Hindlimb muscle (tissue), 1 donor: ENCODE results near the gene SCGB1A1. TPM values are rescaled to one million over a fixed set of nuclear protein-coding genes. Genes with fewer than 3 reads are reported as not detected.
"Not testable (repeated sequence)": the region's sequence is repeated elsewhere in the genome, so short reads cannot be mapped to it uniquely, and the experiment has no call there.

Source experiments
- DNase-seq: peaks from one replicate; pipeline ENCODE4 v3.0.0-alpha.2; 2013
- polyA plus RNA-seq: library from polyadenylated mRNA; unstranded; fragments of 120-200 nt; gene quantifications from one replicate; pipeline ENCODE4 v1.2.1, GENCODE V29; 2013; ENCODE audit not compliant: insufficient read length

SCGB1A1 gene
- polyA plus RNA-seq, 1 donor: not detected

DNA sequence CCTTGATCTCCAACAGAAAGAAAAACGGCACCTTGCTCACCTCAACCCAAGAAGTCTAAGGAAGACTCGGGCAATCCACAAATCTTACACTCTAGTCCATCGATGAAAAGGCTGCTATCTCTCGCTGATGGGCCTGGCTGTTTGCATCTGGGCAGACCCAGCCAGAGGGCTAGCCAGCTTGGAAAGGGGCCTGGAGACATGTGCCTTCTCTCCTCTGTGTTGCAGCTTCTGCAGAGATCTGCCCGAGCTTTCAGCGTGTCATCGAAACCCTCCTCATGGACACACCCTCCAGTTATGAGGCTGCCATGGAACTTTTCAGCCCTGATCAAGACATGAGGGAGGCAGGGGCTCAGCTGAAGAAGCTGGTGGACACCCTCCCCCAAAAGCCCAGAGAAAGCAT, 3.2 kb downstream of the SCGB1A1 start:
- no peak for DNase-seq

DNA sequence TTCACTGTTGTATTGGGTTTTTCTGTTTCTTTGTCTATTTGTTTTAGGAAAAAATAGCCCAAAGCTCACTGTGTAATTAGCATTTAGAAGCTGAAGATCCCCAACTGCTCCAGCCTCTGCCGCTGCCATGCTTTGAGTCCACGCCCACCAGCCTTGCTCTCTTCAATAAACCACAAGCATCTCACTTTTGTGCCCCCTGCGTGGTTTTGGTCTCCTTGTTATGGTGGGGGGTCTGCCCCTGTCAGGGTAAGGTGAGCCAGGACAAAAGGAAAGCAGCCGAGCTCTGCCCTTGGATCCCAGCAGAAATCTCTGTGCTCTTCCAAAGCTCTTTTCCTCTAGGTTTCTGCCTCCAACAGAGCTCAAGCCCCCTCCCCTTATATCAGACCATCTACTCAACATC, 4.2 kb downstream of the SCGB1A1 start:
- DNase-seq: no peak

DNA sequence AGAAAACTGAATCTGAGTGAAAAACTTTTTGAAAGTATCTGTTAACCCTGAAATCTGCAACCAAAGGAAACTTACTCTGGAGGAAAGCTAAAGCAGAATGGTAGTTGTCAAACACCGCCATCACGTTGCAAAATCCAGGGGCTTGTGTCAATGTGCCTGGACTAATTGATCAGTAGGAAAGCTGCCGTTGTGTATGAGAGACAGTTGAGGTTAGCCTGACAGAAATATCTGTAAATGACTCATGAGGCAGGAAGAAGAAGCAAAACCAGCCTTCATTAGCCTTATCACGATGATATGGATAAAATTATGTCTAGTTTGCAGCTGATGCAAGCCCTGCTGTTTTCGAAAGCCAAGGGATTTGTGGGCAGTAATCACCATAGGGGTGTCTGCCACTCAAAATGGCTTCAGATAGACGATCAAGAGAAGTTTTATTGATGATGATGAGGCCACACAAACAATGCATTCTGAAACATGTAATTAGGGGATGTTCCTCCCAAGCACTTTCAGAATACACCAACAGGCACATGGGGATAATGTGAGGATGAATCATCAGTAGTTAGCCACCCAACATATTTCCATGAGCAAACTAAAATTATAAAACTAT, 8.9 kb downstream of the SCGB1A1 start:
- DNase-seq: no peak

DNA sequence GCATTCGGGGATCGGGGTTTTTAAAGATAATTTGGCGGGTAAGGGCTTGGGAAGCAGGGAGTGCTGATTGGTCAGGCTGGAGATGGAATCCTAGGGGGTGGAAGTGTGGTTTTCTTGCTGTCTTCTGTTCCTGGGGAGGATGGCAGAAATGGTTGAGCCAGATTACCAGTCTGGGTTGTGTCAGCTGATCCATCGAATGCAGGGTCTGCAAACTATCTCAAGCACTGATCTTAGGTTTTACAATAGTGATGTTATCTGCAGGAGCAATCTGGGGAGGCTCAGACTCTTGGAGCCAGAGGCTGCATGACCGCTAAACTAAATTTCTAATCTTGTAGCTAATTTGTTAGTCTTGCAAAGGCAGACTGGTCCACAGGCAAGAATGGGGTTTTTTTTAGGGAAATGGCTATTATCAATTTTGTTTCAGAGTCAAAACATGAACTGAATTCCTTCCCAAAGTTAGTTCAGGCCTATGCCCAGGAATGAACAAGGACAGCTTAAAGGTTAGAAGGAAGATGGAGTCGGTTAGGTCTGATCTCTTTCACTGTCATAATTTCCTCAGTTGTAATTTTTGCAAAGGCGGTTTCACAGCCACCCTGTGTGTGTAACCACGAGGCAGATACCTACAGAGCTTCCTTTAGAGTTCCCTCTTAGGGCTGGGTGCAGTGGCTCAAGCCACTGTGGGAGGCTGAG, 10.2 kb downstream of the SCGB1A1 start:
- DNase-seq: no peak

DNA sequence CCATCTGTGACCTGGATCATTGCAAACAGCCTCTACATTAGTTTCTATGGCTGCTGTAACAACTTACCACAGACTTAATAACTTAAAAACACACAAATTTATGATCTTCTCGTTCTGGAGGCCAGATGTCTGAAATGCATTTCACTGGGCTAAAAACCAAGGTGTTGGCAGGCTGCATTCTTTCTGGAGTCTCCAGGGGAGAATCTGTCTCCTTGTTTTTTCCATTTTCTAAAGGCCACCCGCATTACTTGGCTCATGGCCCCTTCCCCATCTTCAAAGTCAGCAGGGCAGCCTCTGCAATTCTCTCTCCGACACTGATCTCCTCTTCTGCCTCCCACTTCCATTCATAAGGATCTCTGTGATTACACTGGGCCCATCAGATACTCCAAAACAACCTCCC, 11.6 kb downstream of the SCGB1A1 start:
- DNase-seq: peak; percentile 46

DNA sequence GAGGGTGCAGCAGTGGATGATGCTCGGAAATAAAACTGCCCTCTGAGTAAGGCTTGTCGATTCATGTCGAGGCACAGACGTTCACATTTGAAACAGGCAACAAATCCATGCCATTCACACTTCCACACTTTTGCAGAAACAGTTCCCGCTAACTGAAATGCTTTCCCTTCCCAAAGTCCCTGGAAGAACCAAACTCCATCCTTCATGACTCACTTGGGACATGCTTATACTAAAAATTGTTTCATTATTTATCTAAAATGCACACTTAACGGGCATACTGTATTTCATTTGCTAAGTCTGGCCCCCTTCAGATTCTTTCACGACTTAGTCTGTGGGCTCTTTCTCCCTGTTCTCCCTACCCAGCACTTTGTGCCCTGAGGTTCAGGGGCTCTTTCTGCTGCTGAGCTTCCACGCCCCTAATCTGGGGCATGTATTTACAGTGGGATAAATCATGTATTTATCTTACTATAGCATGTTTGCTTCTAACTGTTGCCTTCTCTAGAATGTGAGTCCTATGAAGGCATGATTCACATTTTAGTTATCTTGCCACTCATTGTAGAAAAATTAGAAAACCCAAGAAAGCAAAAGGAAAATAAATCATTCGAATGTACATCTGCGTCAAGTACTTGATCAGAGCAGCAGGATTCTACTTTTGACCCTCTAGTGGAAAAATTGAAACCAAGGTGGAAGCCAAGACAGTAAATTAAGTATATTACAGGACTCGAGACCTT, 12.5 kb downstream of the SCGB1A1 start:
- no peak for DNase-seq

DNA sequence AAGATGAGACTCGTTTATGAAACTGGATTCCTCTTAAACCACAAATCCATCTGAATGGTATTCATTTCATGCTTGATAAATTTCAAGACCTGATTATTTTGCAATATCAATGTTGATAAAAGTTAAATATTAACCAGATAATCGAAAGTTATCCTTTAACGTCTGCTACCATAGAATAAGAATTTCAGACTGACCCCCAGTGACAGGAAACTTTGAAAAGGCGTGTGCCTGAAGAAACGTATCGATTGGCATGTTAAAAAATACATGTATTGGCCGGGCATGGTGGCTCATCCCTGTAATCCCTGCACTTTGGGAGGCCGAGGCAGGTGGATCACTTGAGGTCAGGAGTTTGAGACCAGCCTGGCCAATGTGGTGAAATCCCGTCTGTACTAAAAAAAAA, 13.9 kb downstream of the SCGB1A1 start:
- no peak for DNase-seq

DNA sequence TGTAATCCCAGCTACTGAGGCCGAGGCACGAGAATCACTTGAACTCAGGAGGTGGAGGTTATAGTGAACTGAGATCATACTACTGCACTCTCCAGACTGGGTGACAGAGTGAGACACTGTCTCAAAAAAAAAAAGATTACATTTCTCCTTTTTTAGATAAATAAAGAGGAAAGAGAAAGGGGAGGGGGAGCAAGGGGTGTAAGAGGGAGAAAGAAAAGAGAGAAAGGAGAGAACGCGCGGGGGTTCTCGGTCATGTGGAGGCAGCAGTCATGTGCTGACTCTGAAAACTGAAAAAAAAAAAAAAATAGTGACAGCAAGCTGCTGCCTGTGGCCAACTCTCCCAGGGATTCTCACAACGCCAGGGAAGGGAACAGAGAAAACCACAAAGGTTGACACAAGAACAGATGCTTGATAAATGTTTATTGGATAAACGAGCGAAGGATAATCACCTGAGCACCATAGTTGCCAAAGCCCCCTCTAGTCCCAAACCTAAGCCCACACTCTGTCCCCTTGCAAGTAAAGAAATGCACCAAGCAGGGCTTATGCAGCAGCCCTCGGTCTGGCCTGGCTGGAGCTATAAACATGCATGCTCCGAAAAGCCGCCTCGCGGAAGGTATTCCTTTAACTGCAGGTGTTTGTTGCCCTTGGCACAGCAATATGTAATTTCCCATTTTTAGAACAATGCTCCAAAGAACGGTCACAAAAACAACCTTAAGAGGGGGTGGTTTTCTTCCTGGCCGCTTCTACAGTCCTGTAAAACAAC, 14.5 kb downstream of the SCGB1A1 start:
- no peak for DNase-seq

DNA sequence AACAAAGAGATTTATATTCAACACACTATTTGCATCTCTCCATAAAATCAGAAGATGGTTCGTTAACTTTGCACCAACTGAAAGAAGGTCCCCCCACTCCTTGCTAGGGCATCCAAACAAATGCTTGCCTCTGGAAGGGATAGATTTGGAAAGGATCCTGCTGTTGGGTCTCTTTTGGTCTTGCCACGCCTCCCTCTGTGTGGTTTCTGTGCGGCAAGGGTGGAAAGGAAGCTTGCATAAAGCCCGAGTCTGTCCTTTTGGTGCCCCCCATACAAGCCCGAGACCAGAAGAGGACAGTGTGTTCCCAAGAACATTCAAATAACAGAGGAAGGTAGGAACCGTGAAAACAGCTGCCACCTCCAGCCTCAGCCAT, 15.1 kb downstream of the SCGB1A1 start:
- DNase-seq: no peak

DNA sequence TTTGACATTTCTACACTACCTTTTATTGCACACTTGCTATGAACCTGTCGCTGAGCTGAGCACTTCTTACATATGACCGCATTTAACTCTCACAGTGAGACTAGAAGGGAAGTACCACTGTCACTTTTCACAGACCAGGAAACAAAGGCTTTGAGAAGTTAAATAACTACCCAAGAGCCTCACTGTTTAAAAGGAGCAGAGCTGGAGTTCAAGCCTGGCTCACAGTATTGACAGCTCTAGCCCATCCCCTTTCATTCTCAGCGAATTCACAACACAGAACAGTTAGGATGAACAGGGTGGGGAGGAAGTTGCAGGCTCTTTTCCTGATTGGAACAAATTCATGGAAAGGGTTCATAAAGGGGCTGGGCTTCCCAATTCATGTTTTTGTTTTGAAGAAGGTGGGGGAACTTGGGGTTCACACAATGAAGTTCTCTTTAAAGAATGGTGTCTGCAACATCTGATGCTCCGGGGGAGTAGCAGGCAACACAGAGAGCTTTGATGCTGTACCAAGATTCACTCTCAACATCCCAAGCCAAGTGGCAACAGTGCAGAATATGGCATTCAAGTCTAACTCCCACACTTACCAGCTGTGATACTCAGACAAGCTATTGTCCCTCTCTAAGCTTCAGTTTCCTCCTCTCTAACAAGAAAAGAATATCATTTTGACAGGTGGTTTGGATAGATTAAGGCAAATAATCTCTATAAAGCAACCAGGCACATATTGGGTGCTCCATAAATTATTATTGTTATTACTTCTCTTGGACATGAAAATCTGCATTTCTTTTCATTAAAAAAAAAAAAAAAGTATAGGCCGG, 17.2 kb downstream of the SCGB1A1 start:
- no peak for DNase-seq

DNA sequence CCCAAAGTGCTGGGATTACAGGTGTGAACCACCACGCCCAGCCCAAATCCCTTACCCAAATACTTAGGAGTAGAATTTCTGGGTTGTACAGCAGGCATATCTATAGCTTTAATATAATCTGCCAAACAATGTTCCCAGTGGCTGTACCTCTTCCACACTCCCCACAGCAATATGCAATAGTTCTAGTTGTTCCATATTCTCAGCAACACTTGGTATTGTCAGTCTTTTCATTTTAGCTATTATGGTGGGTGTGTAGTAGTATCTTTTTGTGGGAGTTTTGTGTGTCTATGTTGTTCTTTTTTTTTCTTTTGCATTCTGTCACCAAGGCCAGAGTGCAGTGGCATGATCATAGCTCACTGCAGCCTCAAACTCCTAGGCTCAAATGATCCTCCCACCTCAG, 18.8 kb downstream of the SCGB1A1 start:
- DNase-seq: no peak

DNA sequence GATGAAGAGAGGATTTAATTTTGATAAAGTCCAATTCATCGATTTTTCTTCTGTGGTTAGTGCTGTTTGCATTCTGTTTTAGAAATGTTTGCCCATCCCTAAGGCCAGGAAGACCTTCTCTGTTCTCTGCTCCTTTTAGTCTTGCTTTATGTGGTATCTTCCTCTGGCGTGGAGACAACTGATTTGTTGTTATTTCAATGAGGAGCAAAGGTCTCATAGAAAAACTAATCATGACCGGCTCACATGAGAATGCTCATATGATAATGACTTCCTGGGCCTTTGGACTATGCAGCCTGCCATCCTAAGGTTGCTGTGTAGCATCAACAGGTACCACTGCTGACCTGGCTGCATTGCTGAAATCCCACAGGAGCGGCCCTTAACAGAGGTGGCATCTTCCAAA, 19.8 kb downstream of the SCGB1A1 start:
- no peak for DNase-seq

DNA sequence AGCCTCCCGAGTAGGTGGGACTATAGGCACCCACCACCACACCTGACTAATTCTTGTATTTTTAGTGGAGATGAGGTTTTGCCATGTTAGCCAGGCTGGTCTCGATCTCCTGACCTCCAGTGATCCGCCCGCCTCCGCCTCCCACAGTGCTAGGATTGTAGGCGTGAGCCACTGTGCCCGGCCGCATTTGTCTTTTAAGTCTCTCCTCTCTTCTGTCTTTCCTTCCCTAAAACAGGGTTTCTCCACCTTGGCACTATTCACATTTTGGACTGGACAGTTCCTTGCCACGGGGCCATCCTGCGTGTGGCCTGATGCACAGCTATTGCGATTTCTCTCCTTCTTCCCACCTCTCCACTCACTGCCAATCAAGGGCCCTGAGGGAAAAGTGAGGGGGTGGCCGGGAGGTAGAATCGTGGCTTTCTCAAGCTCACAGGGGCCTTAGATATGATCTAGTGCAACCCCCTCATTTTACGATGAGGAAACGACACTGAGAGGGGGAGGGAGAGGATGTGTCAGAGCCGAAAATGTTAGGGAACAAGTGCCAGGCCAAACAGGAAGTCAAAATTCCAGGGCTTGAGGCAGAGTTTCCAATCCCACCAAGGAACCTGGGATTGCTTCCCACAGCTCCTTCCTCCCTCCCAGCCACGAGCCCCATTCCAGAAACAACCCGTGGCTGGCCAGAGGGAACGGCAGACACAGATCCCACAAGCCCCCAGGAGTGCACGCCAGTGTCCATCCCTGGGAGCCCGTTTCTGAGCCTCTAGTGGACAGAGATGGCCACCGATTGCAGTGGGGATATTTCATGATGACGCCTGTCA, 21.2 kb downstream of the SCGB1A1 start:
- DNase-seq: peak; percentile 81

DNA sequence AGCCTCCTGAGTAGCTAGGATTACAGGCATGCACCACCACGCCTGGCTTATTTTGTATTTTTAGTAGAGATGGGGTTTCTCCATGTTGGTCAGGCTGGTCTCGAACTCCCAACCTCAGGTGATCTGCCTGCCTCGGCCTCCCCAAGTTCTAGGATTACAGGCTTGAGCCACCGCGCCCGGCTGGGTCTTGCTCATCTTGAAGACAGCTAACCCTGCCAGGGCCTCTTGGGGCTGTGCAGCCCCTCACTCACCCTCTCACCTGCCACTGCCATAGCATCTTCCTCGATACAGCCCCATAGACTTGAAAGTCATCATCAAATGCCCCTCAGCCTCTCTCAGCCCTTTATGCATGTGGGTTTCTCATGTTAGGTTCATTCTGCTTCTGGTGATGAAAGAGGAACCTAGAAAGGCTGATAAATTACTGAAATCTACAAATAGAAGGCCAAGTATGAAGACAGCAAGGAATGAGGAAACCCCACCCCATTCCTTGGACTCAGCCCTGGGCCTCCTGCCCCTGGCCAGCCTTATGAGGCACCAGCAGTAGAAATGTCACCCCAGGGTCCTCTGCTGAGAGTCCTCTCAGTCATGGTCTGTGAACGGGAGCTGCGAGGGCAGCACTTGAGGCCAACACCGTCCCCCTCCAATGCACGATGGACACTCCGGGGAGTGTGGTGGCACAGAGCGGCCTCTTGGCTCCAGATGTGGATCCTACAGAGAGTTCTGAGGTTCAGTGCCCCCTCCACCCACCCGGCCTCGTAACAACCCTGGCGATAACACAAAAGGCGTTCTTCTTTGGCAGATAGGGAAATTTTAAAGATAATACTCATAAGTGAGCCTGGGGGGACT, 24.8 kb downstream of the SCGB1A1 start:
- DNase-seq: no peak

DNA sequence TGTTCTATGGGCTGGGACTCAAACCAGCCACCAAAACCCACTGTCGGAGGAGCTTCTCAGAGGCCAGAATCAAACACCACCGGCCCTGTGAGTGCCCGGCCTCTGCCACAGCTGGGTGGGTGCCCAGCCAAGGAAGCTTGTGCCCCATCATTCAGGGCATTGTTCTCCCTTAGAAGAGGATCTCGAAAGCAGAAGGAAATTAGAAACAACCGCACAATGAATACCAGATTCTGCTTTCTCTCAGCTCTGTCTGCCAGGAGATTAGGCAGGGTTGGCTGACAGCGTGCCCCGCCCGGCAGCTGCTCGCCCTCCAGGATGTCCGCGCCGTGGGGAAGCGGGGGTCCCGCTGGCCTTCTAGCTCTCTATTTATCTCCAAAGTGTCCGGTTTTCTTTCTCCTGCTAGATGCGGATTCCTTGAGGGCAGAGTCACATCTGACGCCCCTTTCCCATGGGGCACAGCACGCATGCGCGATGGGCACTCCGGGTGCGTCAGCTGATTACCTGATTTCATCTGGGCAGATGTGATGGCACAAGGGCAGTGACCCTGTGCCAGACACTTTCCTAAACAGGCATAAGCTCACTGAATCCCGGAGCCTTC, 25.5 kb downstream of the SCGB1A1 start:
- peak; percentile 66 for DNase-seq

DNA sequence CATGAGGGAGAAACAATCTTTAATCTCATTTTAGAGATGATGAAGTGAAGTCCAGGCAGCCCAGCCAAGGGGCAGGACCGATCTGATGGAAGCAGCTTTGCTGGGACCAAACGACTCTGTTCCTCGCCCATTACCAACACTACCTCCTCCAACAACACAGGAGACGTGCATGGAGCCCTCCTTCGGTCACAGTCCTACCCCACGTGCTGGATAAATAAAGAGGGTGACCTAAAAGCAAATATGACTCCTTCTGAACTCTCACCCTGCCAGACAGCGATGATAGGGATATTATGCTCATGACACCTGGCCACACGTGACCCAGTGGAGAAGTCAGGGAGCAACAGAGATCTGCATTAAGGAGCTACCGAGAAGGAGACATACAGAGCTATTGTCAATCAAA, 26.0 kb downstream of the SCGB1A1 start:
- no peak for DNase-seq

DNA sequence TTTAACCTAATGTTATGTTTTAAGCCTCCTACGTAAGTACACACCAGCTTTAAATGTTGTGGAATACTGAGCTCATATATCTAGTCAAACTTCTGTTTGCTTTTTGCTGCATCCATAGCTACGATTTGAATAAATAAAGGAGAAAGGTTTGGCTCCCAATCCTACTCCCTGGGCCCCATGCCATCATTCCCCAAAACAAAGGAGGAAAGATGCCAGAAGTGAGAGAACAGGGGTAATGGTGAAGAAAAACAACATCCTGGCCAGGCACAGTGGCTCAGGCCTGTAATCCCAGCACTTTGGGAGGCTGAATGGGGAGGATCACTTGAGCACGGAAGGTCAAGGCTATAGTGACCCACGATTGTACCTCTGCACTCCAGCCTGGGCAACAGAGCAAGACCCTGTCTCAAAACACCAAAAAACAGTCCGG, 26.5 kb downstream of the SCGB1A1 start:
- peak; percentile 83 for DNase-seq

DNA sequence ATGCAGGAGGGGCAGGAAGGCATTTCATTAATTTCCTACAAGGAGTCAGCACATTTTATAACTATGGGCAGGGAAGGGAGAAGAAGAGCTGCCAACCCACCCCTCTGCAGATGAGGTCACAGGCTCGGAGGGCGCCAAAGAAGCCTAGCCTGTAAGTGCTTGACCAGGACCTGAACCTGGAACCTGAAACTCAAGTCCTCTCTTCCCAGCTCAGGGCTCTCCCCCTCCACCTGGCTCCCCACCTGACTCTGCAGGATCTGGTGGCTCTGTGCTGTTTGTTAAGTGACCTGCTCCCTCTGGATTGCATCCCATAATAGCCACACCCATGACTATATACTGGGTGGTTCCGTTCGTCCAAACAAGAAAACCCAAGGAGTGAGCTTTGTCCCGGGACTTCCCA, 27.3 kb downstream of the SCGB1A1 start:
- no peak for DNase-seq

DNA sequence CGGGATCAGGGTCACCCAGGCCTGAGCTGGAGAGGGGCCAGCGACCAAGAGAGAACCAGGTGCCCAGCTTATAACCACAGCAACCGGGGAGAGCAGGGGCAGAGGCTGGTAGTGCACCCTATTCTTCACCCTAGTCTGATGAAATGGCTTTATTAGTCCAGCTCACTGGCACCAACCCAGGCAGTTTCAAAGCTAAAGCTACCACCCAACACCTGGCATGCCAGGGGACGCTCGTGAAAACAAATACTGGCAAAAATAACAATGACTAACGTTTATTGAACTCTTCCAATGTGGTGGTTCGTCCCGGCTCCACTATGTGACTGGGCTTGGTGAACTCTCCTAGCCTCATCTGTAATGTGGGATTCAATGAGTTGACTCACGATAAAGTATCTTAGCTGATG, 30.6 kb downstream of the SCGB1A1 start:
- no peak for DNase-seq

DNA sequence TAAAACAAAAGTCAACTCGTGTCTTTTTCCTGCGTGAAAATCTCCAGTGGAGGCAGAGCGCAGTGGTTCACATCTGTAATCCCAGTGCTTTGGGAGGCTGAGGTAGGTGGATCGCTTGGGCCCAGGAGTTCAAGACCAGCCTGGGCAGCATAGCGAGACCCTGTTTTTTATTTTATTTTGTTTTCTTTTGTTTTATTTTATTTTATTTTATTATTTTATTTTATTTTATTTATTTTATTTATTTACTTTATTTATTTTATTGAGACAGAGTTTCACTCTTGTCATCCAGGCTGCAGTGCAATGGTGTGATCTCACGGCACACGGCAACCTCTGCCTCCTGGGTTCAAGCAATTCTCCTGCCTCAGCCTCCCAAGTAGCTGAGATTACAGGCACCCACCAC, 31.1 kb downstream of the SCGB1A1 start:
- DNase-seq: not testable (repeated sequence)
